Measurements from ENCODE around the gene ZNF782.

The ZNF782 gene

DNA sequence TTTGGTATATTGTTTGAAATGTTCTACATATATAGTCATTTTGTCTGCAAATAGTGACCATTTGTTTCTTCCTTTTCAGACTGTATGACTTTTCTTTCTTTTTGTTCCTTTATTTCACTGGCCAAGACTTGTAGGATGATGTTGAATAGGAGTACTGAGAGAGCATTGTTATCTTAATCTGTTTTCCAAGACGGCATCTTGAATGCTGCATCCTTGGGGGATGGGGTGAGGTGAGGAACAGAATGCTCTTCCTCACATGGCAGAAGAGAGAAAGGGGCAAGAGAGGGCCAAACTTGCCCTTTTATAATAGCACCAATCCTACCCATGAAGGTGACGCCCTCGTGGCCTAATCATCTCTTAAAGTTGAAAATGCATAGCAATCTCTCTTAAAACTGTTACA lies 72.8 kb downstream of the ZNF782 start:
- no peak for TF ChIP-seq ZFX (IDR thresholded peaks at IDR 0.05; ENCODE audit: borderline replicate concordance)
- no peak for TF ChIP-seq CTCF (IDR thresholded peaks at IDR 0.05)
- H3K27ac ChIP-seq: no peak overlapping the region

- TF ChIP-seq ZFX (IDR thresholded peaks at IDR 0.05; ENCODE audit: borderline replicate concordance): no peak
- TF ChIP-seq CTCF (IDR thresholded peaks at IDR 0.05): no peak
- H3K27ac ChIP-seq: no peak overlapping the region
Observed at GRCh38 chr9:96779089-96779488, 75.2 kb downstream of the ZNF782 start.

- peak overlapping the region; percentile 75 for H3K27ac ChIP-seq
- TF ChIP-seq ZFX (IDR thresholded peaks at IDR 0.05; ENCODE audit: borderline replicate concordance) (no peak), CTCF (IDR thresholded peaks at IDR 0.05) (no peak)
Observed at GRCh38 chr9:96777426-96777864, 76.9 kb downstream of the ZNF782 start.

- TF ChIP-seq ZFX (IDR thresholded peaks at IDR 0.05; ENCODE audit: borderline replicate concordance) (no peak), CTCF (IDR thresholded peaks at IDR 0.05) (no peak)
- no peak overlapping the region for H3K27ac ChIP-seq
Observed at GRCh38 chr9:96771124-96771523, 83.2 kb downstream of the ZNF782 start.

GRCh38 chr9:96769989-96770388 lies 84.3 kb downstream of the ZNF782 start:
- no peak overlapping the region for H3K27ac ChIP-seq
- TF ChIP-seq CTCF (IDR thresholded peaks at IDR 0.05) (no peak), ZFX (IDR thresholded peaks at IDR 0.05; ENCODE audit: borderline replicate concordance) (no peak)

All from 22Rv1 (cell line).